ENCODE results near the gene SEC23B.
A peak's percentile ranks its signal among the peaks of the same experiment; 100 is the strongest.

DNA sequence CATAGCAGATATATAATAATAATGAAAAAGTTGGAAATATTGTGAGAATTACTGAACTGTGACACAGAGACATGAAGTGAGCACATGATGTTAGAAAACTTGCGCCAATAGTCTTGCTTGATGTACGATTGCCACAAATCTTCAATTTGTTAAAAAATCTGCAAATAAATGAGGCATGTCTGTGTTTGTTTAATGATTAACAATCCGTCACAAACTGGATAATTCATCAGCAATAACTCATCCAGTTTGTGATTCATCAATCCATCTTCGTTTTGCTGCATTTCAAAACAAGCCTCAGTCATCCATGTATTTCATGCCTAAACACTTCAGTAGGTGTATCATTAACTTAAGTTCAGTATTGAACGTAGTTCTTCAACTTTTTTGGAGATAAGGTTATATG is 34.0 kb downstream of the SEC23B start:
- TF ChIP-seq, protein P1, sequence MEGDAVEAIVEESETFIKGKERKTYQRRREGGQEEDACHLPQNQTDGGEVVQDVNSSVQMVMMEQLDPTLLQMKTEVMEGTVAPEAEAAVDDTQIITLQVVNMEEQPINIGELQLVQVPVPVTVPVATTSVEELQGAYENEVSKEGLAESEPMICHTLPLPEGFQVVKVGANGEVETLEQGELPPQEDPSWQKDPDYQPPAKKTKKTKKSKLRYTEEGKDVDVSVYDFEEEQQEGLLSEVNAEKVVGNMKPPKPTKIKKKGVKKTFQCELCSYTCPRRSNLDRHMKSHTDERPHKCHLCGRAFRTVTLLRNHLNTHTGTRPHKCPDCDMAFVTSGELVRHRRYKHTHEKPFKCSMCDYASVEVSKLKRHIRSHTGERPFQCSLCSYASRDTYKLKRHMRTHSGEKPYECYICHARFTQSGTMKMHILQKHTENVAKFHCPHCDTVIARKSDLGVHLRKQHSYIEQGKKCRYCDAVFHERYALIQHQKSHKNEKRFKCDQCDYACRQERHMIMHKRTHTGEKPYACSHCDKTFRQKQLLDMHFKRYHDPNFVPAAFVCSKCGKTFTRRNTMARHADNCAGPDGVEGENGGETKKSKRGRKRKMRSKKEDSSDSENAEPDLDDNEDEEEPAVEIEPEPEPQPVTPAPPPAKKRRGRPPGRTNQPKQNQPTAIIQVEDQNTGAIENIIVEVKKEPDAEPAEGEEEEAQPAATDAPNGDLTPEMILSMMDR (IDR thresholded peaks at IDR 0.05; ENCODE audit: extremely low read depth in 1 of 2, insufficient read depth in 1 of 2, low read depth in 1 of 2, low read length in 2 of 2), result no peak
- TF ChIP-seq EZH2 (IDR thresholded peaks at IDR 0.05; ENCODE audit: borderline replicate concordance, low read depth, low read length, severe bottlenecking) (no peak), GATA2 (IDR thresholded peaks at IDR 0.05; ENCODE audit: insufficient read depth, insufficient read length, low read depth, low read length) (no peak), POLR2A (IDR thresholded peaks at IDR 0.05; ENCODE audit: low read depth, low read length) (no peak), POLR2AphosphoS5 (IDR thresholded peaks at IDR 0.05; ENCODE audit: insufficient read depth, low read depth, low read length) (no peak), FOS (IDR thresholded peaks at IDR 0.05; ENCODE audit: borderline replicate concordance, insufficient read depth, low read length) (peak; percentile 21), MYC (IDR thresholded peaks at IDR 0.05; ENCODE audit: low read depth, low read length) (no peak), JUN (IDR thresholded peaks at IDR 0.05; ENCODE audit: borderline replicate concordance, insufficient read depth, insufficient read length, low read depth) (no peak)
- TF ChIP-seq, protein P2, sequence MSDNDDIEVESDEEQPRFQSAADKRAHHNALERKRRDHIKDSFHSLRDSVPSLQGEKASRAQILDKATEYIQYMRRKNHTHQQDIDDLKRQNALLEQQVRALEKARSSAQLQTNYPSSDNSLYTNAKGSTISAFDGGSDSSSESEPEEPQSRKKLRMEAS (IDR thresholded peaks at IDR 0.05; ENCODE audit: insufficient read depth, insufficient read length), result no peak

Data from endothelial cell of umbilical vein (primary cell).